Measurements from ENCODE around the gene MRPL51. TPM values are rescaled to one million over a fixed set of nuclear protein-coding genes. Genes with fewer than 3 reads are reported as not detected.
A peak's percentile ranks its signal among the peaks of the same experiment; 100 is the strongest.

The MRPL51 gene
- total RNA-seq, 2 donors from 2014 or later = 87.7 to 104 TPM

DNA sequence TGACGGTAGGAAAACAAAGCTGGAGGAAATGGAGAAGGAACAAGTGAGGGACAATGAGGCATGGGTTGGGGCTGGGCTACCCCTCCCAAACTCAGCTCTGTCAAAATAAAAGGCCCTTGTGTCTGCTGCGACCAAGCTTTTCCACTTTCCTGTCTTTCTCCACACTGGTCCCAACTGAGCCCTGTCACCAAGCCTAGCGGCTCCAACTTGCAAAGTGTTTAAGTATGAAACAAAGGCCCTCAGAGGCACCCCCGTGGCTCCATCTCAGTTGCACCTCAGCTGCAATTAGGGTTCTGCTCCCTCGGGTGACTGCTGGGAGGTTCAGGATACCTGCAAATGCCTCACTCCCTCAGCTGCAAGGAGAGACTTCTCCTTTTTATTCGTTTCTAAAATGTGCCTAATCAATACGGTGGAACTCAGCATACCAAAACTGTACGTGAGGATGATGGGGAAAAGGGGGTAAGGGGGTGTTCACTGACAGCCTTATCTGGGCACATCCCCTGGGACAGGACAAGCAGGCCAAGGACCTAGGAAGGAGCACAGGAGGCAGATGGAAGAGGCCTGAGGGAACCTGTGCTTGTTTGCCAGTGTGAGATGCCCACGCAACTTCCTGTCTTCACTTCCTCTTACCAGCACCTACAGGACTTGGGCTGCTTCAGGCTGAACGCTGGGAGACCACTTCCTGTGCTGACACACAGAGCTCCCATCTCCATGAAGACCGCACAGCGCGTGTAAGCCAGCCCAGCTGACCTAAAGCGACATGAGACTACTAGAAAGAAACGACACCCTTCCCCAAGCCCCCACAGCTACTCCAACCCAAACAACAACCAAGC is 31.4 kb downstream of the MRPL51 start:
- no peaks in the 10 kb centered on the region for H3K9me3 ChIP-seq
- peak overlapping the region; percentile 51 to 55 for H3K27ac ChIP-seq
- DNase-seq (ENCODE audit: low spot score) = peak; percentile 64
- H3K4me1 ChIP-seq = peaks cover 0 to 21% of the 10 kb centered on the region in 2 donors
- H3K27me3 ChIP-seq = no peaks in the 10 kb centered on the region
- TF ChIP-seq CTCF (IDR thresholded peaks at IDR 0.05) = no peak
- no peak overlapping the region for H3K4me3 ChIP-seq
- H3K36me3 ChIP-seq = peaks cover 93% of the 10 kb centered on the region

GRCh38 chr12:6460751-6461371 is 32.2 kb downstream of the MRPL51 start:
- TF ChIP-seq CTCF (IDR thresholded peaks at IDR 0.05) = no peak
- Histone ChIP-seq H3K4me3 (no peak overlapping the region), H3K4me1 (peaks cover 0 to 21% of the 10 kb centered on the region in 2 donors), H3K9me3 (no peaks in the 10 kb centered on the region), H3K36me3 (peaks cover 89% of the 10 kb centered on the region), H3K27ac (peak overlapping the region; percentile 51 to 55), H3K27me3 (no peaks in the 10 kb centered on the region)
- DNase-seq (ENCODE audit: low spot score) = no peak

DNA sequence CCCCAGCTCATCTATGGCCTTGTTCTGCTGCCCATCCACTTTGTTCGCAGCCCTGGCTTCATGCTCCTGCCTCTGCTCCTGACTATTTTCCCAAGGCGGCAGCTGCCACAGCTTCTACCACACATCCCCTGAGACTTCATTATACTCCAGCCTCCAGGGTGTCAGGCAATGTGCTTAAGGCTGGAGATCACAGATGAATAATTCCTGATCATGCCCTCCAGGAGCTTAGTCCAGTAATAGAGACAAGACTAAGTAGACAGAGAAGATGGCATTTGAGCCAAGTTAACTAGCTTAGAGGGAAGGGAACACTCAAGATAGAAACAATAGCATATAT is 34.1 kb downstream of the MRPL51 start:
- H3K4me1 ChIP-seq = peaks cover 0 to 21% of the 10 kb centered on the region in 2 donors
- no peak for DNase-seq (ENCODE audit: low spot score)
- no peak overlapping the region for H3K27ac ChIP-seq
- peaks cover 80% of the 10 kb centered on the region for H3K36me3 ChIP-seq
- TF ChIP-seq CTCF (IDR thresholded peaks at IDR 0.05) = no peak
- no peak overlapping the region for H3K4me3 ChIP-seq
- H3K9me3 ChIP-seq = no peaks in the 10 kb centered on the region
- no peaks in the 10 kb centered on the region for H3K27me3 ChIP-seq

GRCh38 chr12:6458281-6459003 is 34.6 kb downstream of the MRPL51 start:
- no peak overlapping the region for H3K4me3 ChIP-seq

More at GRCh38 chr12:6458281-6459003, 34.6 kb downstream of the MRPL51 start:
- Histone ChIP-seq H3K27me3 (no peaks in the 10 kb centered on the region), H3K27ac (no peak overlapping the region), H3K4me1 (peaks cover 0 to 22% of the 10 kb centered on the region in 2 donors), H3K9me3 (no peaks in the 10 kb centered on the region), H3K36me3 (peaks cover 74% of the 10 kb centered on the region)
- TF ChIP-seq CTCF (IDR thresholded peaks at IDR 0.05) = no peak
- no peak for DNase-seq (ENCODE audit: low spot score)

Measured in right atrium auricular region (tissue), 2 donors.